HG03439 (cell line): Measurements from ENCODE around the gene DNLZ.
"Not testable (repeated sequence)": the region's sequence is repeated elsewhere in the genome, so short reads cannot be mapped to it uniquely, and the experiment has no call there.

Source experiments
- ATAC-seq: cut with Tn5 transposase; IDR thresholded peaks from one replicate; pipeline ENCODE4 v1.9.1; 2021; ENCODE audit warnings: mild to moderate bottlenecking, moderate library complexity; ENCODE audit not compliant: unreplicated experiment

The DNLZ gene

GRCh38 chr9:136361754-136362449, 1.6 kb downstream of the DNLZ start:
- ATAC-seq: no peak

DNA sequence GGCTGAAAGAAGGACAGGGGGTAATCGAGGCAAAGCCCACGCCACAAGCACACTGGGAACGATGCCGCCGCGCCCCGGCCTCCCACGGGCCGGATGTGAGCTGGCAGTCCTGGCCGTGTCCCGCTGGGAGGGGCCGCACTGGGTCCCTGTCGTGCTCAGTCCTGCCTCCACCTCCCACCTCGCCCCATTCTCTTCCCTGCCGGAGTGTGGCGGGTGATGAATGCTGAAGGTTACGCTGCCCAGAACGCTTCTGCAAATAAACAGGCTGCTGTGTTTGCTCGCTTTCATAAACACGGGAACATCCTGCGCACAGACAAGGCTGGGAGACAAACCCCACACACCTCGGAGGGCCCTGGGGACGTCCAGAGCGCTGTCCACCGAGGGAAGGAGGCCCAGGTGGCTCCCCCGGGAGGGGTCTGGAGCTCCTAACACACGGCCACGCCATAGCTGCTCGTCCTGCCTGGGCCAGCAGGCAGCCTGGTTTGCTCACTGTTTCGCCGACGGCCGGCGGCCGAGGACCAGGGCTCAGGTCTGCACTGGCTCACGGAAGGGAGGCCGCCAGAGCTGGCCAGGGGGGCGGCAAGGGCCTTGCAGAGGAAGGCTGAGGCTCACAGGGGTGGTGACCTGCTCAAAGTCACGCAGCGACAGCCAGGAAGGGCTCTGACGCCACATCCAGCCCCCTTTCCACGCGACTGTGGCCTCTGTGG, 2.3 kb downstream of the DNLZ start:
- ATAC-seq: no peak

GRCh38 chr9:136359774-136360718, 3.5 kb downstream of the DNLZ start:
- no peak for ATAC-seq

GRCh38 chr9:136358888-136359287, 4.7 kb downstream of the DNLZ start:
- no peak for ATAC-seq

GRCh38 chr9:136358016-136358415, 5.5 kb downstream of the DNLZ start:
- no peak for ATAC-seq

DNA sequence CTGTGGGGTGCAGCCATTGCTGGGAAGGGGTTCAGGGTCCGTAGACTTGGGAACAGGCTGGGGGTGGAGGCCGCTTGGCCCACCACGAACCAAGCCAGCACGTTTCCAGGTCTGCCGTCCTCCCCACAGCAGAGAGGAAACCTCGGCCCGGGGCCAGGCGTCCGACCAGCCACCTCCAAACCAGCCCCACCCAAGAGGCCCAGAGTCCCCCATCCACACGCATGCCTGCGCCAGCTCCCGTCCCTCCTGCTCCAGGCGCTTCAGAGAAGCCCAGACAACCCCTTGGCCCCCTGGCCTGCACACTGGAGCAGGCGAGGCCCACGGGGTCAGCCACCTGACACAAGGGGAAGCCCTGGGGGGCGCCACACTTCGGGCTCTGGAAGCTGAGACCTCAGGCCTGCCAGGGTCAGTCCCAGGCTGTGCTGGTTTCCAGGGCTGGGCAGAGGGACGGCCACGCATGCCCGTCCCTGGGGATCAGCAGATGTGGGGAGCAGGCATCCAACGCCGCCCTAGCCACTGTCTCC, 6.3 kb downstream of the DNLZ start:
- ATAC-seq: no peak

GRCh38 chr9:136355616-136356557, 7.7 kb downstream of the DNLZ start:
- ATAC-seq: no peak

GRCh38 chr9:136354592-136355085, 8.9 kb downstream of the DNLZ start:
- ATAC-seq: no peak

DNA sequence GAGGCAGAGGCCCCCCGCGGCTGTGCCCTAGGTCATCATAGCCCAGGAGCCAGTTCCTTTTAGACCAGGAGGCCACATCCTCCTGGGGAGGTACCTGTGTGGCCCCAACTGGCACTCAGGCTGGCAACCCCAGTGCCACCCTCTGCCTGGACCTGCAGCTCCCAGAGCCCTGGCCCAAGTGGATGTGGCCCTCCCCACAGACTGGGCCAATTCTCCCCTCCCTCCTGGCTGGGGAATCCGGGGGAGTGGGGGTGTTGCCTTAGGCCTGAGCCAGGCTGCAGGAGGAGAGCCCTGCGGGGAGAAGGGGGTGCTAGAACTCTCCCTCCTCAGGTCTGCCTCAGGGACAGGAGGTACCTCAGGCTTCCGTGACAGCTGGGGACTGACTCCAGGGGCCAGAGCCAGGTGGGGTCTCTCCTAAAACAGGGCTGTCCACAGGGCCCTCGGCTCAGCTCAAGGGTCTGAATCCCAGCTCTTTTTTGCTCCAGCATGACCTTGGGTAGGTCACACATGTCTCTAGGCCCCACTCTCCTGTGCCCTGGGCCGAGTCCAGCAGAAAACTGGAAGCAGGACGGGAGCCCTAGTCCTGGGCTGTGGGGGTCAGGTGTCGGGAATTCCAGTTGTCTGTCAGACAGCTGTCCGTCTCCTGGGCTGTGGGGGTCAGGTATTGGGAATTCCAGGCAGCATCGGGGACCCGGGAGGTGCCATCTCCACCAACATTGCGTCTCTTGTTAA, 9.6 kb downstream of the DNLZ start:
- no peak for ATAC-seq

DNA sequence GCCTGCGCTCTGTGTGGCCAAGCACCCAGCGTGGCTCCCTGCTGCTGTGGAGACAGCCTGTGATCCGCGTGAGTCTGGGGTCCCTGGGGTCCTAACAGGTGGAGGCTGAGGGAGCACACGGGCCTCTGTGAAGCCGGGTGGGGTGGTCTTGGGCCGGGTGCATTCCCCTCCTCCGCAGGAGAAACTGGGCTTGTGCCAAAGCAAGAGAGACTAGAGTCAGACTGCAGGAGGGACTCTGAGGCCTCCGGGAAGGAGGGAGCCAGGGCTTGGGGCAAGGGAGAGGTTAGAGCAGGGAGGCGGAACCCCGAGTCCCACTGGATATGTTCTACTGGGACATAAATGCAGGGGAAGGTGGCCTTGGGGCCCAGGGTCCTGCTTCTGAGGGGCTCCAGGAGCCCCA, 10.5 kb downstream of the DNLZ start:
- ATAC-seq: no peak

DNA sequence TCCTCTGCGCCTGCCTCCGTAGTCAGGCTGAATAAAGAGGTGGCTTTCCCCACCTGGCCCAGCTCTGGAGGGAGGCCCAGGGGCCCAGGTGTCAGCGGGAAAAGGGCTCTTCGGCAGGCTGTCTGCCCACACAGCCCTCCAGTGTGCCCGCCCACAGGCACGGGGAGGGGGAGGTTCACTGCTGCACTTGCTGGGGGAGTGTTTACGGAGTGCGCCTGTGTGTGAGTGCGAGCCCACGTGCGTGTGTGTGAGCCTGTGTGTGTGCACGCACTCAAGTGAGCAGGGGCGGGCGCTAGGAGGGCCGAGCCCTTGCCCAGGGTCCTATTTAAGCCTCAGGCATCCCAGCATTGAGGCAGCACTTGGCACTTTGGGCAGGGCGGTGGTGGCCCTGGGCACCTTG, 10.9 kb downstream of the DNLZ start:
- ATAC-seq: no peak

- ATAC-seq: not testable (repeated sequence)
These were observed 11.7 kb downstream of the DNLZ start for GRCh38 chr9:136351868-136352267.

DNA sequence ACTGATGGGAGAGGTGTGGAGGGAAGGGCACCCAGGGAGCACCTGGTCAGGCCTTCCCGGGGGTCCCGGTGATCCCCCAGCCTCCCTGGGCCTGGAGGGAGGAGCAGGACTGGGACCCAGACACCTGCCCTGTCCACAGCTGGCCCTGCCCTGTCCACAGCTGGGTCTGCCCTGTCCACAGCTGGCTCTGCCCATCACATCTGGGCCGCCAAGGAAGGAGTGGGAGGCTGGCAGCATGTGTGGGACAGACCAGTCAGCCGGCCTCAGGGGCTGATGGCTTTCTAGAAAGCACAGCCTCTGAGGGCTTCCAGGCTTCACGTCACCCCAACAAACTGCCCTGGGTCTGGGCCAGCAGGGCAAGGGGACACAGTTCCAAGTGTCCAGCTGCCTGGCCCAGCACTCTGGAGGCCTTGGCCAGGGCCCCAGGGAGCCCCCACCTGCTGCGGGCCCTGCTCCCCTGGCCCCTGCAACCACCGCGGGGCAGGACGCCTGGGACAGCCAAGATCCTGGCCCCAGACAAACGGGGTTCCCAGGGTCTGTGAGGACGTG, 12.2 kb downstream of the DNLZ start:
- ATAC-seq: no peak

- ATAC-seq: no peak
These were observed 14.0 kb downstream of the DNLZ start for GRCh38 chr9:136349546-136349945.

DNA sequence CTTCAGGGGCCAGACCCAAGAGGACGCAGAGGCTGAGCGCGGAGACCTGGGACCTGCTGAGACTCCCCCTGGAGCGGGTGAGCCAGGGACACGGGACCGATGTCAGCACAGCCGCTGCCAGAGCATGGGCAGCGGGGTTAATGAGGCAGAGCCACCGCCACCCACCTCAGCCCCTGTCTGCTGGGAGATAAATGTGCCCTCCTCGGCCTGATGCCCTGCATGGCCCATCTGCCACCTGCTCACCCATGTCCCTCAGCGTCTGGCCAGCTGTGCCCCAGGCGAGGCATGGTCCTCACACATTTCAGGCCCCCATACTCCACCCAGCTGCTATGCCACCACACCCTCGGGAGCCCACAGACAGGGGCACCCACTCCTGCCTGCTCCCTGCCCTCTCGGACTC, 14.9 kb downstream of the DNLZ start:
- ATAC-seq: no peak

DNA sequence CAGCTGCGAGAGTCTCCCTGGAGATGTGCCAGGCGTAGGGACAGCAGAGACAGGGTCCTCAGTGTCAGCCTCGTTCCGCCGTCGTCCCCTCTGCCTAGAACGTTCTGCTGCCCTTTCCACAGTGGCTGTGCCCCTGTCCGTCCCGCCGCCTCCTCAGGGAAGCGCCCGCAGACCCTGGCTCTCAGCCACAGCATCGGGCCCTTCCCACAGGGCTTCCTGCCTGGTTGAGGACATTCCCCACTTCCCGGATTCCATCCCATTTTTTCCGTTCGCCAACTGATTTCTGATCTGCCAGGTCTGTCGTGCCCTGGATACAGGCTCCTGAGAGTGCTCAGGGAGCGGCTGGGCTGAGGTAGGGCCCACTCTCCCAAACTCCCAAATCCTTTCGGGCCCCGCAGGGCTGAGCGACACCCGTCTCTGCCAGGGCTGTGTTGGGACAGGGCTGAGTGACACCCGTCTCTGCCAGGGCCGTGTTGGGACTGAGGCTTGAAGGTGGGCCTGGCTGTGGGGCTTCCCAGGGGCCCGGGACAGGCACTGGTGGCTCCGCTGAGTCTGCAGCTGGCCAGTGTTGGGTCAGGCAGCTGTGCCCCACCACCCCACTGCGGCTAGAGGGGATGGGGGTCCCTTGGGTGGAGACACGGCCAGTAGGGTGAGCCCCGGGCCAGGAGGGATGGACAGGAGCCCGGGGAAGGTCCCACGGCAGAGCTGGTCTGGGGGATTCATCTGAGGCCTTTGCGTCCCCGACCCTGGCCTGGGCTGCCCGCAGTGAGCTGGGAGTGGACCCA, 15.9 kb downstream of the DNLZ start:
- ATAC-seq: no peak

DNA sequence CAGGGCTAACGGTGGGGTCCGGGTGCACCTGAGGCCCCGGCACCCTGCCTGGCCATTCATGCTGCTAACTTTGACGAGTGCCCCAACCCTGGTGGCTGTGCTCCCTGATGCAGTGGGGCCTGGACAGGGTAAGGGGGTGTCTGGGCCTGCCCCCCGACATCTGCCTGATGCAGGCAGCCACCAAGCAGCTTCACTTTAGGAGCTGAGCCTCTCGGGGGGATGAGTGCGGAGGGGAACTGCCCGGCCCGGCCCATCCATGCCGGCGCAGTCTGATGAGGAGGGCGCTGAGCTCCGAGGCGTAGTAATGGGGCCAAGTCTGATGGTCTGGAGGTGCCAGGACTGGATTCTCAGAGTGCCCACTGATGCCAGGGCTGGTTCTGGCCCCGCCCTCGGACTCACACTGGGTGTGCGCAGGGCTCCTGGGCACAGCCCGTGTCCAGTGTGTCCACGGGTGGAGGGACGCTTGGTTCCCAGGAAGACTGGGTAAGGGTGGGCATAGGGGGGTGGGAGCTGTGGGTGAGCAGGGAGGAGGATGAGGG, 16.5 kb downstream of the DNLZ start:
- no peak for ATAC-seq

DNA sequence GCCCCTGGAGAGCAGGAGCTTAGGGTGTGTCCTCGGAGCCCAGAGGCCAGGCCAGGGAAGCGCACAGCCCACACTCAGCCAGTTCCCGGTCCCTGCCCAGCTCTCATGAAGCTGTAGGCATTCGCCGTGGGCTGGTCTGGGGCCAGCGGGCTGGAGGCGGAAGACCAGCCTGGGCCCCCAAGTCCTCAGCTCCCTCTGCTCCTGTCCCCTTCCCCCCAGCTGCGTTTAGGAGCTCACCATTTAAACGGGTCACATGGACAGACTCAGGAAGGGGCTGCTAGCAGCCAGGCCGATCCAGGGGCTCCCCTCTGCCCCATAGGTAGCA, 17.4 kb downstream of the DNLZ start:
- ATAC-seq: no peak
